PC-9 (cell line): ENCODE data around the gene APRT. TPM values are rescaled to one million over a fixed set of nuclear protein-coding genes. Genes with fewer than 3 reads are reported as not detected.
"Not testable (repeated sequence)": the region's sequence is repeated elsewhere in the genome, so short reads cannot be mapped to it uniquely, and the experiment has no call there.

Source experiments
- BruUV-seq: library from RNA; stranded (reverse); fragments of 400-500 nt; replicated peaks from 2 replicates; lab custom pipeline; 2021; lab: Mats Ljungman, UMichigan
- CTCF ChIA-PET: fragments of 300-600 bp; sonication (Branson Sonifier 250); formaldehyde crosslinking; loops from one replicate; lab custom pipeline; 2022; ENCODE audit warnings: antibody characterized with exemption; lab: Charles Lee
- POLR2A ChIA-PET: fragments of 300-600 bp; sonication (Branson Sonifier 250); formaldehyde crosslinking; loops from one replicate; lab custom pipeline; 2022; ENCODE audit warnings: antibody characterized with exemption; ENCODE audit not compliant: unreplicated experiment; lab: Charles Lee
- DNase-seq, 2 experiments: peaks; one replicate each; pipeline versions ENCODE4 v3.0.0 to v3.0.0-alpha.2; 2015 to 2022; ENCODE audit warnings: mixed read lengths in 1 of 2
- H2AFZ ChIP-seq: fragments of 200-600 bp; sonication (generic); 2 replicates; pipeline ENCODE4 v1.8.1; 2017; ENCODE audit warnings: antibody characterized with exemption
- H3F3A ChIP-seq: fragments of 200-600 bp; sonication (generic); 2 replicates; pipeline ENCODE4 v1.8.1; 2017; ENCODE audit warnings: antibody characterized with exemption, mild to moderate bottlenecking, low read depth; ENCODE audit not compliant: insufficient read depth
- H3K27ac ChIP-seq: fragments of 200-600 bp; sonication (generic); 2 replicates; pipeline ENCODE4 v1.6.1; 2016; ENCODE audit warnings: mixed run types
- H3K27me3 ChIP-seq: fragments of 200-600 bp; sonication (generic); 2 replicates; pipeline ENCODE4 v1.6.1; 2016; ENCODE audit warnings: low read depth, mixed run types; ENCODE audit not compliant: insufficient read depth
- H3K36me3 ChIP-seq: fragments of 200-600 bp; sonication (generic); 2 replicates; pipeline ENCODE4 v1.6.1; 2016; ENCODE audit warnings: low read depth, mixed run types
- H3K4me1 ChIP-seq: fragments of 200-600 bp; sonication (generic); replicated peaks from 2 replicates; pipeline ENCODE4 v1.6.1; 2016; ENCODE audit warnings: mixed run types; ENCODE audit not compliant: insufficient read depth
- H3K4me2 ChIP-seq: fragments of 200-600 bp; sonication (generic); 2 replicates; pipeline ENCODE4 v1.6.1; 2017; ENCODE audit warnings: mixed run types
- H3K4me3 ChIP-seq: fragments of 200-600 bp; sonication (generic); 2 replicates; pipeline ENCODE4 v1.6.1; 2016; ENCODE audit warnings: mixed run types
- H3K79me2 ChIP-seq: fragments of 200-600 bp; sonication (generic); 2 replicates; pipeline ENCODE4 v1.6.1; 2017; ENCODE audit warnings: low read depth, mixed run types
- H3K9me2 ChIP-seq: fragments of 200-600 bp; sonication (generic); 2 replicates; pipeline ENCODE4 v1.8.1; 2017; ENCODE audit warnings: mild to moderate bottlenecking; ENCODE audit not compliant: insufficient read depth
- H3K9me3 ChIP-seq: fragments of 200-600 bp; sonication (generic); 2 replicates; pipeline ENCODE4 v1.8.1; 2016; ENCODE audit warnings: low read depth; ENCODE audit not compliant: insufficient read depth
- H4K20me1 ChIP-seq: fragments of 200-600 bp; sonication (generic); 2 replicates; pipeline ENCODE4 v1.8.1; 2017; ENCODE audit not compliant: insufficient read depth
- CTCF ChIP-seq: fragments of 200-600 bp; sonication (generic); conservative IDR thresholded peaks from 2 replicates; pipeline ENCODE4 v1.6.1; 2017; ENCODE audit warnings: mixed run types, antibody characterized with exemption, mild to moderate bottlenecking, moderate library complexity
- EZH2 ChIP-seq: fragments of 200-600 bp; sonication (generic); IDR thresholded peaks from 2 replicates; pipeline ENCODE4 v1.8.0; 2017; ENCODE audit warnings: antibody characterized with exemption, low read depth
- intact Hi-C: fragments of 100-400 bp; cut with micrococcal nuclease; formaldehyde crosslinking; loops from one replicate; pipeline ENCODE4 v1.10.0; 2022; ENCODE audit not compliant: unreplicated experiment
- total RNA-seq: library from RNA; stranded (reverse); gene quantifications from 2 replicates; pipeline ENCODE4 v1.2.3, GENCODE V29; 2021

The APRT gene
- total RNA-seq, 1 experiment from 2014 or later, result 213 TPM

- TF ChIP-seq EZH2 (no peak), CTCF (no peak)
- intact Hi-C loops, result no loop called here
- CTCF ChIA-PET, result no interaction called here
Observed at GRCh38 chr16:88790312-88791211, 21.2 kb downstream of the APRT start.

GRCh38 chr16:88789594-88789993, 22.1 kb downstream of the APRT start:
- H3K9me2 ChIP-seq, result no peaks in the 10 kb centered on the region
- DNase-seq, result no peak
- no peak for TF ChIP-seq CTCF
- no peak for TF ChIP-seq EZH2
- no peaks in the 10 kb centered on the region for H3K4me1 ChIP-seq
- H3K36me3 ChIP-seq, result no peaks in the 10 kb centered on the region
- intact Hi-C loops, result no loop called here
- ChIA-PET CTCF (no interaction called here), POLR2A (no interaction called here)
- H3K27ac ChIP-seq, result no peak overlapping the region
- no peaks in the 10 kb centered on the region for H4K20me1 ChIP-seq
- no peaks in the 10 kb centered on the region for H3K27me3 ChIP-seq
- no TSS peak for BruUV-seq
- H3K79me2 ChIP-seq, result no peaks in the 10 kb centered on the region
- peaks cover 6% of the 10 kb centered on the region; the same call in 1 of the 2 replicates for H3F3A ChIP-seq
- H3K9me3 ChIP-seq, result no peaks in the 10 kb centered on the region
- no peak overlapping the region for H2AFZ ChIP-seq
- H3K4me3 ChIP-seq, result no peak overlapping the region
- H3K4me2 ChIP-seq, result no peak overlapping the region

More at GRCh38 chr16:88790312-88791211, 21.2 kb downstream of the APRT start:
- Histone ChIP-seq H3K9me3 (no peaks in the 10 kb centered on the region), H3K9me2 (no peaks in the 10 kb centered on the region), H4K20me1 (no peaks in the 10 kb centered on the region), H3F3A (peaks cover 6% of the 10 kb centered on the region; the same call in 1 of the 2 replicates), H3K79me2 (no peaks in the 10 kb centered on the region), H3K4me2 (no peak overlapping the region), H2AFZ (no peak overlapping the region), H3K4me1 (no peaks in the 10 kb centered on the region), H3K4me3 (no peak overlapping the region), H3K36me3 (no peaks in the 10 kb centered on the region), H3K27ac (no peak overlapping the region), H3K27me3 (no peaks in the 10 kb centered on the region)
- BruUV-seq, result no TSS peak
- POLR2A ChIA-PET, result no interaction called here
- no peak for DNase-seq

- H3K4me3 ChIP-seq, DNase-seq, POLR2A ChIA-PET, intact Hi-C loops, H3K9me3 ChIP-seq, BruUV-seq, H3K4me1 ChIP-seq, H4K20me1 ChIP-seq, H3K9me2 ChIP-seq, H3K4me2 ChIP-seq, H3K27me3 ChIP-seq, H3K27ac ChIP-seq, H2AFZ ChIP-seq, H3K36me3 ChIP-seq, H3K79me2 ChIP-seq: not testable (repeated sequence)
- peaks cover 12% of the 10 kb centered on the region for H3F3A ChIP-seq
- CTCF ChIA-PET, result interaction anchor here (2.0 kb wide), 1 partner anchor 52 kb away, joined by 6 read pairs; no protein-coding TSS in a partner anchor
Observed at GRCh38 chr16:88788749-88789148, 23.0 kb downstream of the APRT start.
